ENCODE results near the gene SETD1B. TPM values are rescaled to one million over a fixed set of nuclear protein-coding genes. Genes with fewer than 3 reads are reported as not detected.

Gene SETD1B
- 7.9 to 16.3 TPM (median 13.7 TPM) in 5 replicates for total RNA-seq (2022; extraction: Qiagen RNA extraction; ENCODE audit: low read depth)

GRCh38 chr12:121803861-121804416, at the start of gene SETD1B:
Gene SETD1B, plus strand, starts transcription at chr12:121804009. Its CDS starts 729 bp downstream, at chr12:121804738.

DNA sequence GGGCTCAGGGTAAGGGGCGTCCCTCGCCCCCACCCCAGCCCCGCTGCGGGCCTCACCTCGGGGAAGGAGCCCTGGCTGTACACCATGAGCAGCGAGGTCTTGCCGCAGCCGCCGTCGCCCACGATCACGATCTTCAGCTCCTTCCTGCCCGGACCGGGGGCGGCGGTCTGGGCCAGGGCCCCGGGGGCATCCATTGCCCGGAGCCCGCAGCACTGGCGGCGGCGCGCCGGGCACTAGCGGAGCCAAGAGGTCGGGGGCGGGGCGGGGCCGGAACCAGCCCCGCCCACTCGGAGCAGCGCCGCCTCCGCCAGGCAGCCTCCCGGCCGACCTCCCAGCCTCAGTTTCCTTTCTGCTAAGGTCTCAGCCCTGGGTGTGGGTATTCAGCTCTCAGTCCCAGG, 10.4 kb upstream of the SETD1B start, which contains the start of gene RHOF:
Gene RHOF, minus strand, starts transcription at position 249 of the 398 bp plus-strand sequence. Its CDS starts 55 bp downstream, at position 194.

DNA sequence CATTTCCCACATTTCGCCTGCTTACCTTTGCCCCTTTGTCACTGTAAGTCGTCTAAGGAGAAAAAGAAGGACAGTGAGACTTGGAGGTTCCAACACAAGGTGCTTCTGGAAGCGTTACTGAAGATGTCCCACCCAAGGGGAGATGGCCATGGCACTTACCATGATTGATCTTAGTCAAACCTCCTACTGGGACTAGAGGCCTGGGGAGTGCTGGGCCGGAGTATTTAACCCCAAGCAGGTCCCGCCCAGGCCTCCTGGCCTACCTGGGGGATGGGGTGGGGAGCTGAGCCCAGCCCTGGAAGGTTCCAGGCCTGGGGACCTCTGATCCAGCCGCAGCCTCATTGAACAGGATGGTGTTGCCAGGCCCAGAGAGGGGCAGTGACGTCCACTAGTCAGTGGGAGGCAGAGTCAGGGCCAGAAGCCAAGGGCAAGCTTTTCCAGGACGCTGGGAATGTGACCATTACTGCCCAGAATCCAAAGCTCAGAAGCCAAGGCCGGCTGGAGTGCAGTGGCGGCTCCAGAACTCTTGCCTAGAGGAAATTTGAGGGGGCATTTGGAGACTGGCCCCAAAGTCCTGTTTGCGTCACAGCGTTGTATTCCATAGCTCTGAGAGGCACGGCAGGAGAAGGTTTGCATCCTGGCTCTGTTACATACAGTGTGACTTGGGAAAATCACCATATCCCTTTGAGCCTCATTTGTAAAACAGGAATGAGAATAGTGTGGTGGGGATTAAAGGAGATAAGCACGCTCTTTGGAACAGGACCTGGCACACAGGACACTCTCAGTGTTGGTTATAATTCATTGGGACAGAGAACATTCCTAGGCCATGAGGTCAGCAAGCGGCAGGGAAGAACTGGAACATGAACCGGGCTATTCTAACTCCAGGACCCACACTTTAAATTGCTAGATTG, 55.1 kb downstream of the SETD1B start, which contains the start of gene HPD:
Gene HPD, minus strand, starts transcription at position 198 of the 911 bp plus-strand sequence. Its CDS starts 36 bp downstream, at position 162.

Other genes with a start within 250 kb of the SETD1B start
- 16.5 to 22.4 TPM (median 21.0 TPM) in 5 replicates for gene KDM2B, start 223.0 kb upstream of the SETD1B start, total RNA-seq (2022; extraction: Qiagen RNA extraction; ENCODE audit: low read depth)
- 18.8 to 40.6 TPM (median 38.9 TPM) in 5 replicates for gene ORAI1, start 177.5 kb upstream of the SETD1B start, total RNA-seq (2022; extraction: Qiagen RNA extraction; ENCODE audit: low read depth)
- 0.11 to 0.33 TPM (median 0.15 TPM) in 4 of 5 replicates, not detected in the other for gene MORN3, start 134.4 kb upstream of the SETD1B start, total RNA-seq (2022; extraction: Qiagen RNA extraction; ENCODE audit: low read depth)
- 8.6 to 14.5 TPM (median 13.0 TPM) in 5 replicates for gene TMEM120B, start 91.3 kb upstream of the SETD1B start, total RNA-seq (2022; extraction: Qiagen RNA extraction; ENCODE audit: low read depth)
- gene RHOF, start 10.3 kb upstream of the SETD1B start, total RNA-seq (2022; extraction: Qiagen RNA extraction; ENCODE audit: low read depth), result 93.3 to 148 TPM (median 132 TPM) in 5 replicates
- gene HPD, start 54.9 kb downstream of the SETD1B start, total RNA-seq (2022; extraction: Qiagen RNA extraction; ENCODE audit: low read depth), result 1.0 to 2.0 TPM (median 1.5 TPM) in 5 replicates
- gene PSMD9, start 84.8 kb downstream of the SETD1B start, total RNA-seq (2022; extraction: Qiagen RNA extraction; ENCODE audit: low read depth), result 113 to 152 TPM (median 122 TPM) in 5 replicates
- gene CFAP251, start 114.6 kb downstream of the SETD1B start, total RNA-seq (2022; extraction: Qiagen RNA extraction; ENCODE audit: low read depth), result 0.88 to 2.6 TPM (median 1.5 TPM) in 5 replicates
- 9.3 to 13.2 TPM (median 11.3 TPM) in 5 replicates for gene BCL7A, start 217.9 kb downstream of the SETD1B start, total RNA-seq (2022; extraction: Qiagen RNA extraction; ENCODE audit: low read depth)

Measured in A549 treated with ZK216348 at 1 μM for 4 hours (cell line).